T-helper 9 cell (primary cell): ENCODE data around the gene ACBD7.

Experiments
- DNase-seq: peaks from one replicate; pipeline ENCODE4 v3.0.0-alpha.2; 2020

Gene ACBD7

GRCh38 chr10:15084502-15084922 is 4.1 kb downstream of the ACBD7 start:
- DNase-seq, result no peak

GRCh38 chr10:15083674-15084501 is 4.7 kb downstream of the ACBD7 start:
- no peak for DNase-seq

DNA sequence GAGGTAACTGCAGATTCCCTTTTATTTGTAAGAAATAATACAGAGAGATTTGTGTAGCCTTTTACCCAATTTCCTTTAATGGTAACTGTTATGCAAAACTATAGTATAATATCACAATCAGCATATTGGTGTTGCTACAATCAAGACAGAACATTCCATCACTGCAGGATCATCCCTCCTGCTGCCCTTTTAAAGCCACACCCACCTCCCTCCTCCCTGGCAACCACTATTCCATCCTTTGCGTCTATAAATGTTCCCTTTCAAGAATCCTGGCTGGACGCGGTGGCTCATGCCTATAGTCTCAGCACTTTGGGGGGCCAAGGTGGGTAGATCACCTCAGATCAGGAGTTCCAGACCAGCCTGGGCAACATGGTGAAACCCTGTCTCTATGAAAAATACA is 13.2 kb downstream of the ACBD7 start:
- no peak for DNase-seq

DNA sequence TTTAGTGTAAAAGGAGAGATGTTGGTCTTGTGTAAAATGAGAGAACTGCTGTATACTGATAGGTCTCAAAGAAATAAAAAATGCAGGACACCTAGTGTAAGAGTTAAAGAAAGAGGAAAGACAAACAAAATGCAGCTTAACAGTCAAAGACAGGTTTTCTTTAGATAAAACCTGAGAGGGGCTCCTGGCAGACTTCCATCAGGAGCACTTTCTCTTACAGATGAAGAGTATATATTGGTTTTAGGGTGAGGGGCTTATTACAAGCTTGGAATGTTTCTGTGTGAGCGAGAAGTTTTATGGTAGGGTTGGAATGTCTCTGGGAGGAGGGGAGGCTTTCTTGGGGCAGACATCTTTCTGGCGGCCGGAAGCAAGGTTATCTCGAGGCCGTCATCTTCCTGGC is 16.2 kb downstream of the ACBD7 start:
- DNase-seq, result no peak

DNA sequence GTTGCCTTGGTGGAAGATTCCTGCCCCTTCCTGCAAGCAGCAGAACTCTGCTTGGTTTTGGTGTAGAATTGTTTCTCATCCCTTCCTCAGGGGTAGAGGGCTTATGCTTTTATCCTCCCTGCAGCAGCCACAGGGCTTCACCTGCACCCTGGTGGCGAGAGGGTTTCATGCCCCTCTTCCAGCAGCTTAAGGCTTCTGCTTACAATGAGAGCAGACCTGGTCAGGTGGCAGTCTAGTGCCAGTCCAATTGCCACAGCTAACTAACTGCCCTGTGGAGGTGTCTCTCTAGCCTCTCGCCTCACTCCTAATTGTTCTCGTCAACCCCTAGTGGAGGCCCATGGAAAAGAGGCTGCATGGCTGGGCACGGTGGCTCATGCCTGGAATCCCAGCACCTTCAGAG is 19.3 kb downstream of the ACBD7 start:
- DNase-seq, result no peak

DNA sequence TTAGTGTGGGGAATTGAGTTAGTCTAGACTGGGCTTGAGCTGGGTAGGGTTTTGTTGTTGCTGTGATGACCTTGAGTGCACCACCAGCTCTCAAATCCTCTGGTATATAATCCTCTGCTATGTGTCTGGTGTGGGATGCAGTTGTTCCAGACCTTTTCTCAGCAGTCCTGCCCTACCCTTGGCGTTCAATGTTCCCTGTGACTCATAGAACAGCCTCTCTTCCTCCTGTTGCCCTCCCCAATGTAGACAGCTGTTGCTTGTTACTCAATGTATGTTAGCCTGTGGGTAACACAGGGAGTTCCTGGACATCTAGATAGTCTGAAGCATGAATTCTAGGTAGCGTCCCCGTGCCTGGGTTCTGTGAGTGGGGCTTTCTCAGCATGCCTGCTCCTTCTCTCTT is 19.8 kb downstream of the ACBD7 start:
- no peak for DNase-seq

GRCh38 chr10:15067154-15067553 is 21.4 kb downstream of the ACBD7 start:
- no peak for DNase-seq

- DNase-seq, result no peak
These were observed 27.9 kb downstream of the ACBD7 start for GRCh38 chr10:15060638-15061037.

GRCh38 chr10:15059914-15060313 is 28.7 kb downstream of the ACBD7 start:
- DNase-seq, result no peak

GRCh38 chr10:15058689-15059088 is 29.9 kb downstream of the ACBD7 start:
- no peak for DNase-seq

- no peak for DNase-seq
These were observed 35.5 kb downstream of the ACBD7 start for GRCh38 chr10:15053061-15053460.

DNA sequence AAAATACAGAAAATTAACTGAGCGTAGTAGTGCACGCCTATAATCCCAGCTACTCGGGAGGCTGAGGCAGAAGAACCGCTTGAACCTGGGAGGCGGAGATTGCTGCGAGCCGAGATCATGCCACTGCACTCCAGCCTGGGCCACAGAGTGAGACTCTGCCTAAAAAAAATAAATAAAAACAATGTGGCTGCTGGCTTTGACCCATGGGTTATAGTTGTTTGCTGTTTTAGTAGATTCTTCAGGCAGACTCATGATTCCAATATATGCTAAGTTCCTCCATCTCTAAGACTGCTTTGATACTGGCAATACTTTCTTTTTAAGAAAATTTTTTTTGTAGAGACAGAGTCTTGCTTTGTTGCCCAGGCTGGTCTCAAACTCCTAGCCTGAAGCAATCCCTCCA is 36.5 kb downstream of the ACBD7 start:
- no peak for DNase-seq

GRCh38 chr10:15049533-15049932 is 39.0 kb downstream of the ACBD7 start:
- no peak for DNase-seq

DNA sequence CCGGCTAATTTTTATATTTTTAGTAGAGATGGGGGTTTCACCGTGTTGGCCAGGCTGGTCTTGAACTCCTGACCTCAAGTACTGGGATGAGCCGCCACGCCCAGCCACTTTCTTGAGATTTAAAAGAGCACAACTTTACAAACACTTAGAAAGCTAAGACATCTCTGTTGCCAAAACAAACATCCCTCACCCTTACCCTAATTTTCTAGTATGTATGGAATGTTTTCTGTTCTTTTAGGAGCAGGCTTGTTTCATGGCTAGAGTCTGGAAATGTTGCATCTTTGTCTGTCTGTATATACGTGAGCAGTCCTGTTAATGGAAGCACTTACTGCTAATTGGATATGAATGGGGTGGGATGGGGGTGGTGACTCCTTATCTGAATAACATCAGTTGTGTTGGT is 42.0 kb downstream of the ACBD7 start:
- DNase-seq, result no peak

- DNase-seq, result no peak
These were observed 43.2 kb downstream of the ACBD7 start for GRCh38 chr10:15045380-15045779.

DNA sequence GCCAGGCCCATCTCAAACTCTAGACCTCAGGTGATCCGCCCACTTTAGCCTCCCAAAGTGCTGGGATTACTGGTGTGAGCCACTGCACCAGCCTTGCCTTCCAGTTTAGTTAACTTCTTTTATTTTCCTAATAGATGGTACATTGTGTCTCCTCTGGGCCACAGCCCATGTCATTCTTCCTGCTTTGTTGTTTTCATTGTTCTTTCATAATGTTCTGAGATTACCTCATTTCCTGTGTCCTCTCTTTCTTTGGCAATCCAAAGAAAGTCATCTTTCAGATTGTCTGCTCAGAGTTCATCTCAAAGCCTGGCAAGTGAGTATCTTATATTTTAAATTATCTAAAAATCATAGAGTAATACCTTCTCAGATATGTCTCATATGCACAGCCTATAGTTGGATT is 44.9 kb downstream of the ACBD7 start, which contains the start of gene OLAH:
Gene OLAH (plus strand): TSS at position 270 of the 400 bp plus-strand sequence. CDS start 3,346 bp downstream, outside the sequence.
- no peak for DNase-seq

- no peak for DNase-seq
These were observed 50.2 kb downstream of the ACBD7 start for GRCh38 chr10:15038416-15038815.

GRCh38 chr10:15037691-15038090 is 50.9 kb downstream of the ACBD7 start:
- DNase-seq, result no peak

DNA sequence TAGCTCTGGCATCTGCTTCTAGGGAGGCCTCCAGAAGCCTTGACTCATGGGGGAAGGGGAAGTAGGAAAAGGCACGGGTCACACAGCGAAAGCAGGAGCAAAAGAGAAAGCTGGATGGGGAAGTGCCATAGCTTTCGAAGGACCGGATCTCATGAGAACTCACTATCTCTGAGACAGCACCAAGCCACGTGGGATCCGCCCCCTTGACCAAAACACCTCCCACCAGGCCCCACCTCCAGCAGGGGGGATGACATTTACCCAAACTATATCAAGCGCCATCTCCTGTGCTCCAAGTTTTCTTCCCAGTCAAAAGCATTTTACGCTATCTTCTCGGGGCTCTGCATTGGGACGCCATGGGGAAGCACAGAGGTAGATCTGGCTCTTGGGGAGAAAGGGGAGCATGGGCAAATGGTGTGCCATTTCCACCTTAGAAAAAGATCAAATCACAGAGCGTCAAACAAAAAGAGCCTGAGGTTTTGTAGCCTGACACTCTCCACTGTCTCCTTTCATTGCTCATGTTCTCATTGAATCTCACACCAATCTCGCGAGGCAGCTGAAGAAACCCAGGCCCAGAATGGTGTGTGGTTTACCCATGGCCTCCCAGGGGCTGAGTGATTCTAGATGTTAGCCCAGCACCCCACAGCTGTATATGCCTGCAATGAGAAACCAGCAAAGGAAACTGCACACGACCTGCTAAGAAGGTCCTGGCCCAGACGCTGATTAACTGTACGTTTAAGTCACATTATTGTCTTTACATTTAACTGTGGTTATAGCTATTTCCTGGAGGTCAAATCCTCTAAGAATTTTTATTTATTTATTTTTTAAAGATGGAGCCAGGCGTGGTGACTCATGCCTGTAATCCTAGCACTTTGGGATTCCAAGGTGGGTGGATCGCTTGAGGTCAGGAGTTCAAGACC is 52.9 kb downstream of the ACBD7 start:
- no peak for DNase-seq

GRCh38 chr10:15027741-15028140 is 60.8 kb downstream of the ACBD7 start:
- no peak for DNase-seq
